D341Med (cell line): Measurements from ENCODE around the gene TACSTD2.
A peak's percentile ranks its signal among the peaks of the same experiment; 100 is the strongest.
"Not testable (repeated sequence)": the region's sequence is repeated elsewhere in the genome, so short reads cannot be mapped to it uniquely, and the experiment has no call there.

Source experiments
- DNase-seq: peaks from one replicate; pipeline ENCODE4 v3.0.0; 2012; ENCODE audit warnings: low spot score

The TACSTD2 gene, protein sequence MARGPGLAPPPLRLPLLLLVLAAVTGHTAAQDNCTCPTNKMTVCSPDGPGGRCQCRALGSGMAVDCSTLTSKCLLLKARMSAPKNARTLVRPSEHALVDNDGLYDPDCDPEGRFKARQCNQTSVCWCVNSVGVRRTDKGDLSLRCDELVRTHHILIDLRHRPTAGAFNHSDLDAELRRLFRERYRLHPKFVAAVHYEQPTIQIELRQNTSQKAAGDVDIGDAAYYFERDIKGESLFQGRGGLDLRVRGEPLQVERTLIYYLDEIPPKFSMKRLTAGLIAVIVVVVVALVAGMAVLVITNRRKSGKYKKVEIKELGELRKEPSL

DNA sequence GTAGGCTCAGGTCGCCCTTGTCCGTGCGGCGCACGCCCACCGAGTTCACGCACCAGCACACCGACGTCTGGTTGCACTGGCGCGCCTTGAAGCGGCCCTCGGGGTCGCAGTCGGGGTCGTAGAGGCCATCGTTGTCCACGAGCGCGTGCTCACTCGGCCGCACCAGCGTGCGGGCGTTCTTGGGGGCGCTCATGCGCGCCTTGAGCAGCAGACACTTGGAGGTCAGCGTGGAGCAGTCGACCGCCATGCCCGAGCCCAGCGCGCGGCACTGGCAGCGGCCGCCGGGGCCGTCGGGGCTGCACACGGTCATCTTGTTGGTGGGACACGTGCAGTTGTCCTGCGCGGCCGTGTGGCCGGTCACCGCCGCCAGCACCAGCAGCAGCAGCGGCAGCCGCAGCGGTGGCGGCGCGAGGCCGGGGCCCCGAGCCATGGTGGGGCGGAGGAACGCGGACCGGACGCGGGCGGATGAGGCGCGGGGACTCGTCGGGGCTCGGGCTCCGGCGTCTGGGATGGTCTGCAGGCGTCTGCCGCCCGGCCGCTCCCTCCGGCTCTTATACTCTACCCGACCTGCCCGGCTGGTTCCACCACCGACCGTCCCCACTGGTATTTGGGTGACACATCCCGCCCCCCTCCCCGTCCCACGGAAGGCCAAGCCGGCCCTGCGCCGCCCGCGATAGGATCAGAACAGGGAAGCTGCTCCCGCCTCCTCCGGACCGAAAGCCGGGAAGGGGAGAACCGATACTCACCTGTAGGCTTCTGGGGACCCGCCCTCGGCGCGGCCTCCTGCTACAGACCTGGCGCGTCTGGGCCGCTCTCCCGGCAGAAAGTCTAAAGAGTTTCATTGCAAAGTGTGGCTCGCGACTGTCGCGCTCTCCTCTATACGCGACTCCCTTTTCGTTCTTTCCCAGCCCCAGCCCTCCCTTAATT is at the start of gene TACSTD2:
TACSTD2 (minus strand) TSS at position 526 of the 927 bp plus-strand sequence; CDS start at position 430, 96 bp downstream.
- peak; percentile 44 for DNase-seq

DNA sequence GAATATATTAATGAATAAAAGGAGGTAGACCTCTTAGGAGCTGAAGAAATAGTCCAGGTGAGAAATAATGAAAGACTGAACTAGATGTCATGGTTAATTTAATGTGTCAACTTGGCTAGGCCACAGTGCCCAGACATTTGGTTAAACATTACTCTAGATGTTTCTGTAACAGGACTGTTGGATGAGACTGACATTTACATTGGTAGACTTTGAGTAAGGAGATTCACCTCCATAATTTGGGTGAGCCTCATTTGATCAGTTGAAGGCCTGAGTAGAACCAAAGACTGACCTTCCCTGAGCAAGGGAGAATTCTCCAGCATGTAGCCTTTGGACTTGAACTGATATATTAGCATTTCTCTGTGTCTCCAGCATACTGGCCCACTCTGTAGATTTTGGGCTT is 49.2 kb upstream of the TACSTD2 start:
- DNase-seq, result no peak

DNA sequence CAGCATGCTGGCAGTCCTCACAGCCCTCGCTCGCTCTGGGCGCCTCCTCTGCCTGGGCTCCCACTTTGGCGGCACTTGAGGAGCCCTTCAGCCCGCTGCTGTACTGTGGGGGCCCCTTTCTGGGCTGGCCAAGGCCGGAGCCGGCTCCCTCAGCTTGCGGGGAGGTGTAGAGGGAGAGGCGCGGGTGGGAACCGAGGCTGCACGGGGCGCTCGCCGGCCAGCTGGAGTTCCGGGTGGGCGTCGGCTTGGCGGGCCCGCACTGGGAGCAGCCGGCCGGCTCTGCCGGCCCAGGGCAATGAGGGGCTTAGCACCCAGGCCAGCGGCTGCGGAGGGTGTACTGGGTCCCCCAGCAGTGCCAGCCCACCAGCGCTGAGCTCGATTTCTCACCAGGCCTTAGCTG is 46.2 kb upstream of the TACSTD2 start:
- not testable (repeated sequence) for DNase-seq

DNA sequence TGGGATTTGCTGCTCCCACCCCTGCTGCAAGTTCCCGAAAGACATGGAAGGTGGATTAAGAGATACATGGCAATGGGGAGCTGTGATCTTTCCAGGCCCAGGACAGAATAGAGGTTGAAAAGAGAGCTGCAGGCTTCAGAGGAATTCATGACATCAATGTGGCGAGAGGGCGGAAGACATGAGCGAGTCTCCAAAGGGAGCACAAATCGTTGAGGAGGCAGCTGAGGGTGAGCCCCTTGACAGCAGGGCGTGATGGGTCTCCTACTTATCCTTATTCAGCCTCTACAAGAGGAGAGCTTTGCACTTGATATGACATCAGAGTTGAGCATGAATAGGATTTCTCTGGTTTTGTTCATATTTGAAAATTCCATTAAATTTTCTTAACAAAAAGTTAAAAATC is 45.5 kb upstream of the TACSTD2 start:
- peak; percentile 45 for DNase-seq

DNA sequence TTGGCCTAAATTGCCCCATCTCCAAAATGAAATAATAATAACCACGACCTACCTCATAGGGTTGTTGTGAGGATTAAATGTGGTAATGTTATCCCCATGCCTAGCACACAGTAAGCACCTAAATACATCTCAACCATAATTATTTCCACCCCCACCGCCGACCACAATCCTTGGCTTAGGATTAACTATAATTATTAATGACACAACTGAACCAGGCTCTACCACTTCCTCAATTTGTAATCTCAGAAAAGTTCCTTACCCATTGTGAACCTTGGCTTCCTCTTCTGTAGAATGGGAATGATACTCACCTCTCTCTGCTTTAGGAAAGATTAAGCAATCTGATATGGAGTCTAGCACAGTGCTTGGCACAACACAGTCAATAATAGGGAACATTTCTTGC is 44.3 kb upstream of the TACSTD2 start:
- no peak for DNase-seq

DNA sequence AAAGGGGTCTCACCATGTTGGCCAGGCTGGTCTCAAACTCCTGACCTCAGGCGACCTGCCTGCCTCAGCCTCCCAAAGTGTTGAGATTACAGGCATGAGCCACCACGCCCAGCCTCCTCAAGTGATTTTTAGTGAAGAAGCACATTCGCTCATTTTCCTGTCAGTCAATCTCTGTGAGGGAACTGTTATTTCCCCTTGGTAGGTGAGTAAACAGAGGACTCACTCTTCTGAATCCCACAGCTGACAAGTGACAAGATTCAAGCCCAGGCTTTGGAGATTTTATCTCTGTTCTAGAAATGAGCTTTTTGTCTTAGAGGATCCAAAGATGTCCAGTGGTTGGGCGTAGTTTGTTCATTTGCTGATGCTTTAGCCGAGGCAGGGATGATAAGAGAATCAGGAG is 43.9 kb upstream of the TACSTD2 start:
- no peak for DNase-seq

DNA sequence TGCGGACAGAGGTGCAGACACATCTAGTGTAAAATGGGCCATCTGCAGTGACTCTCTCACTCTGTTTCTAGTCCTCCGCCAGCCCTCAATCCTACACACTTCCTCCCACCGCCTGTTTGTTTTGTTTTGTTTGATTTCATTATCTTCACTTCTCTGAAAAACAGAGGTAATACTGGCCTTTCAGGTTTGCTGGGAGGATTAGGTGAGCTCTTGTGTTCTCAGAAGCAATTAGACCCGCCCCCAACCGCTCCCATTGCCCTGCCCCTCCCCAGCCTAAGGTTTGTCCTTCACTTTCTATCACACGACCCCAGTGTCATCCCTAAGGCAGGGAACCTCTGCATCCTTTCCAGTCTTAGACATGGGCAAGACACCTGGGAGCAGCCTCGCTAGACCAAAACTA is 43.2 kb upstream of the TACSTD2 start:
- no peak for DNase-seq

DNA sequence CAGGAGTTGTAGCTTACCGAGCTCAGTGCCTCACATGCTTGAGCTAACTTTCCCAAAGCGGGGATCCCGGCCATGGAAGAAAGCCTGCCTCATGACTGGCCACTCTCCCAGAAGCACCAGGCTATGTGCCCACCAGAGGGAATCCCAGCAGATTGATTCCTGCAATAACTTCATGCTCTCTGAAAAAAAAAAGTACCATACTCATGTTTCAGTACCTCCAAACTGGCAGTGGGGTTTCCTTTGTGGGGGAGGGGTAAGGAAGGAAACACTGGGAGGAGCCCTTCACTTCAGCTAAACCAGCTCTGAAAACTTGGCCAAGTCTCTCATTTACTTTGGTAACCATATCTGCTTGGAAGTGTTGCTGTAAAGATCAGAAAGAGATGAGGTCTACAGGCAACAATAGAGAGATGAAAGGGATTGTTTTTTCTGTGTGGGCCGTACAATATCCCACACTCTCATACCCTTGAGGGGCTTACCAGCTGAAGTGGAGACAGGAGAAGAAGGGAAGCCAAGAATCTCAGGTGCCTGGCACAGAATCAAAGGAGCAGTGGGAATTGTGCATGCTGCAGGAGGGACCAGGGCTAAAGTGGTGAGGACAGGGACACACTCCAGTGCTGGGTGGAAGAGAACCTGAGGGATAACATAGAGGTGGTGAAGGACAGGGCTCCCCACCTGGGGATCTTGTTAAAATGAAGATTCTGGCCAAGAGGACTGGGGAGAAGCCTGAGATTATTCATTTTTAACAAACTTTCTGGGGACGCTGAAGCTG is 42.4 kb upstream of the TACSTD2 start:
- no peak for DNase-seq

DNA sequence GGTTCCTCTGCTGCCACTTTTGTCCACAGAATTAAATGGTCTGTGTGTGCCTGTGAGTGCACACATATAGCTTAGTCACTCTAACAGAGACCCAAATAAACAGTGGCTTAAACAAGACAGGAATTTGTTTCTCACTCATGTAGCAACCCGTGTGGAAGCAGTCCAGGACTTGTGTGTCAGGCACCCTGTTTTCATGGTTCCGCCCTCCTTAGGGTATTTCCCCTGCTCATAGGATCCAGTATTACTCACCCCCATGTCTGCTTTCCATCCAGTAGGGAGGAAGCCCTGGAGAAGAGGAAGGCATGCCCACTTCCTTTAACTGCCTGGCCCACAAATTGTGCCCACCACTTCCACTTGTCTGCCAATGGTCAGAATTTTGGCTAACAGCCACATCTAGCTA is 41.3 kb upstream of the TACSTD2 start:
- no peak for DNase-seq

DNA sequence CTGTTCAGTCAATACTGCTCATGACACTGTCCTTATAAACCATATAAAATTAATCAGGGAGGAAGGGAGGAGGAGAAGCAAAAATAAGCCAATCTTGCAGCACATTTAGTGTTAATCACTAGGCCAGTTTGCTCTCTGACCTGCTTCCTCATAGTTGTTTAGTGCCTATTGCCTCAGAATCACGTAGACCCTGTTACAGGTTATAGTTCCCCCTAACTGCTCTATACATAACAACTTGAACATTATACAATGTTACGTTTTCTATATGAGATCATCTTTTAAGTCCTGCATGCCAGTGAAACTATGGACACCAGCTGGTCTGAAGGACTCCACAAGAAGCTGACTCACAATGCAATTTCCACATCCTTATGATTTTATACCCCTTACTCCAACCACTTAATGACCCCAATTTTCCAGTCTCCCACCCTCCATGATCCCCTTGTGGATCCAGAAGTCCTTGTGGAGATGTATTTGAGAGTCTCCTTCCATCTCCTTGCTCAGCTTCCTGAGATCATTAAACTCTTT is 34.9 kb upstream of the TACSTD2 start:
- DNase-seq, result no peak

DNA sequence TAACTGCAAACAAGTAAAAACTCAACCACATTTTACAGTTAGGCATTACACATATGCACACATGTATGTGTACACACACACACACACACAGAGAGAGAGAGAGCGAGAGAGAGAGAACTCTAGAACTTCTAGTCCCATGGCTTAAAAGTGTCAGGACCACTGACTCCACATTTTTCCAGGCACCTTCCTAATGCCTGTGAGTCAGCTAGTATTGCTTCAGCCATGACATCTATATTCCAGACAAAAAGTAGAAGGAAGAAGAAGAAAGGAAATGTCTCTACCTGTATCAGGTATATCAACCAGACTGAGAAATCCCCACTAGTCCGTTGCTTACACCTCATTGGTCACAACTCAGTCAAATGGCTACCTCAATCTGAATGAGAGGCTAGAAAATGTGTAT is 31.9 kb upstream of the TACSTD2 start:
- no peak for DNase-seq

DNA sequence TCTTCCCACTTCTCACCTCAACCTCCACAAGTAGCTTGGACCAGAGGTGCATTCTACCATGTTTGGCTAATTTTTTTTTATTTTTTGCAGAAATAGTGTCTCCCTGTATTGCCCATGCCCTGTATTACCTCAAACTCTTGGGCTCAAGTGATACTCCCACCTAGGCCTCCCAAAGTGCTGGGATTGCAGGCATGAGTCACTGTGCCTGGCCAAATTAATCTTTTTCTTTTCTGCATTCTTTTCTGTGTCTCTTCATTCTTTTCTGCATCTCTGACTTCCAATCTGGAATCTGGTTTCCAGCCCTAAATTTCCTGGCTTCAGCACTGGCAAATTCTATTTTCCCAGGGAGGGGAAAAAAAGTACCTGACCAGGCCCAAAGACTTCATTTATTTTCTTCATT is 31.2 kb upstream of the TACSTD2 start:
- no peak for DNase-seq

DNA sequence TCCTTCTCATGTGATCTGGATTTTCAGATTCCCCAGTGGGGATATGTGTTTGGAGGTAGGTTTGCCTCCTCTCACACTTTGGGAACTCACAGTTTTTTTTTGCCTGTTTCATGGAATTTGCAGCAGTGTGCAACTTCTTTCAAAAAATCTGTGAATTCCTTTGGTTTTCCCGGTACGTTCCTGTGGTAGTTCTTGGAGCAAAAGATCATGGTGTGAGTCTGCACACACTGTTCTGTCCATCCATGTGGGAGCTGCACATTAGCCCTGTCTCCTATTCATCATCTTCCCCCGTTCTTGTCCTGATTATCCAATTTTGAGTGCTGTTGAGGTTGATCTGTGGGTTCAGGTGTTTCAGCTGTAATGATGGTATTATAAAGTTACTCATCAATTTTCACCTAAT is 30.3 kb upstream of the TACSTD2 start:
- DNase-seq, result no peak

DNA sequence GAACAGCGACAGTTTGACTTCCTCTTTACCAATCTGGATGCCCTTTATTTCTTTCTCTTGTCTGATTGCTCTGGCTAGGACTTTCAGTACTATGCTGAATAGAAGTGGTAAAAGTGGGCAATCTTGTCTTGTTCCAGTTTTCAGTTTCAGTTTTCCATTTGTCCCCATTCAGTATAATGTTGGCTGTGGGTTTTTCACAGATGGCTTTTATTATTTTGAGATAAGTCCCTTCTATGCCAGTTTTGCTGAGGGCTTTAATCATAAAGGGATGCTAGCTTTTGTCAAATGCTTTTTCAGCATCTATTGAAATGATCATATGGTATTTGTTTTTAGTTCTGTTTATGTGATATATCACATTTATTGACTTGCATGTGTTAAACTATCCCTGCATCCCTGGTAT is 24.9 kb upstream of the TACSTD2 start:
- not testable (repeated sequence) for DNase-seq

DNA sequence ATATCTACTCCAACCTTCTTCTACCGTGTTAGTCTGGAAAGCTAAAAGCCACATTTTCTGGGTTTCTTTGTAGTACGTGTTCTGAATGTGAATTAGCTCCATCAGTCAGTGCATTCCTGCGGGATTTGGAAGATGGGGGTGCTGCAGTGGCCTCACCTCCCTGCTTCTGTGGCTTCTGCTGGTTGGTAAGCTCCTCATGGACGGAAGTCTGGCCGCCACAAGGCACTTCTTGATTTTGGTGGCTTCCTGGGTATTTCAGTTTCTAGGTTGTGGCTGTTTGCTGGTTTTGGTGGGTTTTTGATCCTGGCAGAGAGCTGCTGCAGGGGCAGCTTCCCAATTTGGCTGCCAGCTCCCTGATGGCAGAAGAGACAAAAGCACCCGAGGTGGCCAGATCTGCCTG is 20.9 kb upstream of the TACSTD2 start:
- DNase-seq, result no peak

DNA sequence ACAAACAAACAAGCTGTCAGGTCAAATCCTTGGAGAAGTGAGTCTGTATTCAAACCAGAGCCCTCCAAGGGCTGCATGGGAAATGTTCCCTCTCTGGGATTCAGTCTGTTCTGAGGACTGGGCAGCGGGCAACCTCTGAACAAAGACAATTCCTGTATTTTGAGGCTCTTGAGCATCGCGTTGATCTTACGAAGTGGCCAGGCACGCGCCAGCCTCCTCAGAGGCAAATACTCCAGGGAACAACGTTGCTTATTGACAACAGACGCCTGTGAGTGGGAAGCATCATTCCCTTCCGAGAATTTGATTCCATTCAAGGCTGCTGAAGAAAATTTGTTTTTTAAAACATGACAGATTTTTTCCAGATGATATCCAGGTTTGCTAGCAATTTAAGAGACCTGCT is 20.0 kb upstream of the TACSTD2 start:
- DNase-seq, result no peak

DNA sequence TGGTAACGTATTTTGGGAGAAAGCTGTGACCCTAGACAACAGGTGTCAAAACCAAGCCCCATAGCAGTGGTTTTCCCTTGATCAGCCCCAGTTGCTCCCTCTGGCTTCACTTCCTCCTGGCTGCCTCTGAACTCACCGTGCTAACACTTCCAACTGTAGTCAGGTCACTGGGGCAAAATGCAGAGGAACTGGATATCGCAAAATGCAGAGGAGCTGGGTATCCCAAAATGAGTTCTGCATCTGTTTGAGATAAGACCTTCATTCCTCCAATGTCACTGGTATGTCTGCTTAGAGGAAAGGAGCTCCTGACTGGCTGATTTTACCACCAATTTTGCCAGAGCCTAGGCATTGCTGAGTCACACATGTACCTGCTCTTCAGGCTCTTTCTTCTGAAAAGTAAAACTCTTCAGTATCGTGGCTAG is 19.6 kb upstream of the TACSTD2 start:
- DNase-seq, result no peak

DNA sequence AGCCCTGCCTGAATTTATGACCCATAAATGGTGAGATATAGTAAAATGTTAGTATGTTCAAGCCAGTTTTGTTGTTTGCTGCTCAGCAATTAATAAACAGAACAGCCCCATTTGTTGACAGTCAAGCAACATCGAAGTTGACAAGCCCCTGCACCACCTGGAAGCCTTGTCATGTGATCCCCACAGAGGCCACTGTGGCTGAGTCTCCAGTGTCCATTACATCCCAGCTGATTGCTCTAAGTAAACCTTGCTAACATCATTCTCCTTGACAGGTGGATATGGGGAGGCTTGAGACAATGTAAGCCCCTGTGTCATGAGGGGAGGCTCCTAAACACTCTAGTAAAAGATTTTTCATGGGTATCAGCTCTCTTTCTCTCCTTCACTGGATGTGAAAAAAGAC is 17.5 kb upstream of the TACSTD2 start:
- DNase-seq, result no peak

DNA sequence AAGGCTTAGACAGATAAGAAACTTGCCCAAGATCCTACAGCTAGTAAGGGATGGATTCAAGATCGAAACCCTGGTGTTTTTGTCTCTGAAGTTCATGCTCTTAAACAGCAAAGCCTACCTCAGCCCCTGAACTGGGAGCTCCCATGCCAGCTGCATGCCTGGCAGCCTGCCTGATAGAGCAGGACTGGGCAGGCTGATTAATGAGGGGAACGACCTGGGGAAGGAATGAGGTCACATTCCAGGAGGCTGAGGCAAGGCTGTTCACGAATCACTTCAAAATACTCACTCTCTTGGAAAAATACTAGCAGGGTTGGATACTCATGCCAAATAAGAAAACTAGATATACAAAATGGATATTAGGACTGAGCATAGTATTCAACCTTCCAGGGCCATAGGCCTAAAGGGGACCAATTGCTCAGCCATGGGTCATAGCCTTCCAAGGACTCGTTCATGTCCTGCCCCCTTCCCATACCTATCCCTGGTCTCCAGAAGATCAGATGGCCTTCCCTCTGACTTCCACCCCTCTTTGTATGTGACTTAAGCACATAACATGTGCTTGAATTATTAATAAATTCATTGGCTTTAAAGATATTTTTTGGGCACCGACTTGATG is 15.6 kb upstream of the TACSTD2 start:
- DNase-seq, result peak; percentile 31

DNA sequence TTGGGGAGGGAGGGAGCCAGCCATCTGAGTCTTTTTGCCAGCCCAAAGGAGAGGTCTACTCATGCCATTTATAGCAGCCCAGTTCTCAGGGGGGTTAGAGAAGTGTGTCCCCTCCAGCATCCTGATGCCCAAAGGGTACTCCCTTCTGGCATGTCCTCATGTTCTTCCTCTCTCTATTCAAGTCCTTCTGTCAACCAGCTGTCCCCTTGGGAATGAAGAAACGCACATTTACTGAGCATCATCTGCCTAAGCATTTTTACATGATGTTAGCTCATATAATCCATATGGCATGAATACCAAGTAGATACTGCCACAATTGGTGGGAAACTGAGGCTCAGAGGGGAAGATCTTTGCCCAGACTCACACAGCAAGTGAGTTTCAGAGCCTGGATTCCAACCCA is 14.8 kb upstream of the TACSTD2 start:
- DNase-seq, result no peak

DNA sequence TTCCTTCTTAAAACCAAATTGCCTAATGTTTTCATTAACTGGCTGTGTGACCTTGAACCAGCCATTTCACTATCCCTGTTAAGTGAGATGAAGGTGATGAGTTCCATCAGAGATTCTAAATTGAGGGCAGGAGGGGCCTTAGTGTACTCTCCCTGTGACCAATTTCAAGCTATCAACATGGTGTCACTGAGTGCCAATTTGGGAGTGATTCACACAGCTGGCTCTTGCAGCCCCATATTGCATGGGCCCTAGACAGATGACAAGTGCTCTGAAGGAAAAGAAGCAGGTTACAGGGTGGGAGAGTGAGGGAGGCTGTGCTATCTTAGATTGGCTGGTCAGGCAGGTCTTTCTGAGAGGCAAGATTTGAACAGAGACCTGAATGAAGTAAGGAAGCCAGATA is 13.0 kb upstream of the TACSTD2 start:
- no peak for DNase-seq

DNA sequence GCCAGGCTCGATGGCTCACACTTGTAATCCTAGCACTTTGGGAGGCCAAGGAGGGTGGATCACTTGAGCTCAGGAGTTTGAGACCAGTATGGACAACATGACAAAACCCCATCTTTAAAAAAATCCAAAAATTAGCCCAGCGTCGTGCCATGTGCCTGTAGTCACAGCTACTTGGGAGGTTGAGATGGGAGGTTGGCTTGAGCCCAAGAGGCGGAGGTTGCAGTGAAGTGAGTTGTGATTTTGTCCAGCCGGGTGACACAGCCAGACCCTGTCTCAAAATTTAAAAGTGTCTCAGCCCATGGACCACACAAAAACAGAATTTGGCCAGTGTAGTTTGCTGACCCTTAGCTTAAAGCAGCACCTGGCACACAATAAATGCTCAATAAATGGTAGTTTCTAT is 11.3 kb upstream of the TACSTD2 start:
- DNase-seq, result no peak
